Ishikawa (cell line): Measurements from ENCODE around the gene UBXN4.

Experiments
- CEBPB ChIP-seq: IDR thresholded peaks from 2 replicates; pipeline ENCODE4 v1.6.1; 2012
- CREB1 ChIP-seq: IDR thresholded peaks from 2 replicates; pipeline ENCODE4 v1.6.1; 2012; ENCODE audit warnings: low read depth
- EGR1 ChIP-seq: IDR thresholded peaks from 2 replicates; pipeline ENCODE4 v1.6.1; 2012
- FOXM1 ChIP-seq: IDR thresholded peaks from 2 replicates; pipeline ENCODE4 v1.6.1; 2012; ENCODE audit warnings: low read depth, borderline replicate concordance
- MAX ChIP-seq: IDR thresholded peaks from 2 replicates; pipeline ENCODE4 v1.6.1; 2012
- NFIC ChIP-seq: IDR thresholded peaks from 2 replicates; pipeline ENCODE4 v1.6.1; 2012
- RAD21 ChIP-seq: IDR thresholded peaks from 2 replicates; pipeline ENCODE4 v1.6.1; 2012; ENCODE audit warnings: low read depth
- REST ChIP-seq: IDR thresholded peaks from 2 replicates; pipeline ENCODE4 v1.6.1; 2012; ENCODE audit warnings: low read depth, mild to moderate bottlenecking
- TAF1 ChIP-seq: IDR thresholded peaks from 2 replicates; pipeline ENCODE4 v1.6.1; 2012; ENCODE audit warnings: low read depth, mild to moderate bottlenecking
- TCF12 ChIP-seq: IDR thresholded peaks from 2 replicates; pipeline ENCODE4 v1.6.1; 2012; ENCODE audit warnings: low read depth
- YY1 ChIP-seq: IDR thresholded peaks from 2 replicates; pipeline ENCODE4 v1.6.1; 2012; ENCODE audit warnings: low read depth
- ZBTB7A ChIP-seq: IDR thresholded peaks from 2 replicates; pipeline ENCODE4 v1.6.1; 2012; ENCODE audit warnings: low read depth

- TF ChIP-seq REST, result no peak
- no peak for TF ChIP-seq TAF1
- no peak for TF ChIP-seq FOXM1
- TF ChIP-seq RAD21, result no peak
- TF ChIP-seq MAX, result no peak
- TF ChIP-seq EGR1, result no peak
- TF ChIP-seq YY1, result no peak
- no peak for TF ChIP-seq CEBPB
- no peak for TF ChIP-seq NFIC
- TF ChIP-seq CREB1, result no peak
- no peak for TF ChIP-seq ZBTB7A
- no peak for TF ChIP-seq TCF12
Observed at GRCh38 chr2:135743860-135744259, 2.2 kb downstream of the UBXN4 start.
